ENCODE results near the gene ZNF524. TPM values are rescaled to one million over a fixed set of nuclear protein-coding genes. Genes with fewer than 3 reads are reported as not detected.

ZNF524 gene
- total RNA-seq, 1 donor from 2014 or later: 6.7 TPM

DNA sequence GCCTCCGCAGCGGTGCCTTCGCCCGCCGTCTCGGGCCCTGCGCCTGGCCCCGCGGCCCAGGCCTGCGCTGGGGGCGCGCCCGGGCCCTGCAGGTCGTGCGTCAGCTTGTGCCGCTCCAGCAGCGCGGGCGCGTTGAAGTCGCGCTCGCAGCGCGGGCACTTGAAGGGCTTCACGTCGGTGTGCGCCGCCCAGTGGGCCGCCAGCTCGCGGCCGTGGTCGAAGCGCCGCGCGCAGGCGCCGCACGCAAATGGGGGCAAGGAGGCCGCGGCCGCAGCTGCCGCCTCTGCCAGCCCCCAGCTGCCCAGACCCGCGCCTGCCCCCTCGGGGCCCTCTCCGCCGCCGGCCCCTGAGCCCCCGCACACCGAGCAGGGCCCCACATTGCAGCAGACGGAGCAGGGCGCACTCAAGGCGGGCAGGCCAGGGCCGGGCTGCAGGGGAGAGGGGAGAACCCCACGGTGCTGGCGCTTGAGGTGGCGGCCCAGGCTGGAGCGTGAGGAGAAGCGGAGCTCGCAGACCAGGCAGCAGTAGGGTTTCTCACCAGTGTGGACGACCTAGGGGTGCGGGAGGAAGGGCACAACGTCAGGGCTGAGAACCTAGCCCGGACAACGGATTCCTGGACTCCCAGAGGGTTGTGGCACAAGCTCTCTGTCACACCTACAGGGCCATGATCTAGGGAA lies 6.9 kb upstream of the ZNF524 start:
- no peak for DNase-seq

GRCh38 chr19:55594996-55595545 lies 5.0 kb upstream of the ZNF524 start:
- Mint-ChIP-seq H3K9me3 (ENCODE audit: unreplicated experiment) (peaks cover 19% of the 10 kb centered on the region), H3K4me1 (ENCODE audit: low read depth, unreplicated experiment) (peaks cover 5% of the 10 kb centered on the region), H3K36me3 (ENCODE audit: unreplicated experiment) (peaks cover 27% of the 10 kb centered on the region), H3K4me3 (ENCODE audit: unreplicated experiment) (no peak overlapping the region), H3K27me3 (ENCODE audit: unreplicated experiment) (peaks cover 18% of the 10 kb centered on the region), H3K27ac (ENCODE audit: unreplicated experiment) (no peak overlapping the region)
- DNase-seq: no peak
- TF ChIP-seq, protein P1, sequence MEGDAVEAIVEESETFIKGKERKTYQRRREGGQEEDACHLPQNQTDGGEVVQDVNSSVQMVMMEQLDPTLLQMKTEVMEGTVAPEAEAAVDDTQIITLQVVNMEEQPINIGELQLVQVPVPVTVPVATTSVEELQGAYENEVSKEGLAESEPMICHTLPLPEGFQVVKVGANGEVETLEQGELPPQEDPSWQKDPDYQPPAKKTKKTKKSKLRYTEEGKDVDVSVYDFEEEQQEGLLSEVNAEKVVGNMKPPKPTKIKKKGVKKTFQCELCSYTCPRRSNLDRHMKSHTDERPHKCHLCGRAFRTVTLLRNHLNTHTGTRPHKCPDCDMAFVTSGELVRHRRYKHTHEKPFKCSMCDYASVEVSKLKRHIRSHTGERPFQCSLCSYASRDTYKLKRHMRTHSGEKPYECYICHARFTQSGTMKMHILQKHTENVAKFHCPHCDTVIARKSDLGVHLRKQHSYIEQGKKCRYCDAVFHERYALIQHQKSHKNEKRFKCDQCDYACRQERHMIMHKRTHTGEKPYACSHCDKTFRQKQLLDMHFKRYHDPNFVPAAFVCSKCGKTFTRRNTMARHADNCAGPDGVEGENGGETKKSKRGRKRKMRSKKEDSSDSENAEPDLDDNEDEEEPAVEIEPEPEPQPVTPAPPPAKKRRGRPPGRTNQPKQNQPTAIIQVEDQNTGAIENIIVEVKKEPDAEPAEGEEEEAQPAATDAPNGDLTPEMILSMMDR (IDR thresholded peaks at IDR 0.05; ENCODE audit: partially characterized antibody, unreplicated experiment): no peak

More for the DNA sequence above, 6.9 kb upstream of the ZNF524 start:
- Mint-ChIP-seq H3K4me1 (ENCODE audit: low read depth, unreplicated experiment) (no peaks in the 10 kb centered on the region), H3K27me3 (ENCODE audit: unreplicated experiment) (peaks cover 14% of the 10 kb centered on the region), H3K4me3 (ENCODE audit: unreplicated experiment) (no peak overlapping the region), H3K36me3 (ENCODE audit: unreplicated experiment) (peaks cover 22% of the 10 kb centered on the region), H3K9me3 (ENCODE audit: unreplicated experiment) (peaks cover 12% of the 10 kb centered on the region), H3K27ac (ENCODE audit: unreplicated experiment) (no peak overlapping the region)
- TF ChIP-seq, protein P1 (IDR thresholded peaks at IDR 0.05; ENCODE audit: partially characterized antibody, unreplicated experiment): no peak

DNA sequence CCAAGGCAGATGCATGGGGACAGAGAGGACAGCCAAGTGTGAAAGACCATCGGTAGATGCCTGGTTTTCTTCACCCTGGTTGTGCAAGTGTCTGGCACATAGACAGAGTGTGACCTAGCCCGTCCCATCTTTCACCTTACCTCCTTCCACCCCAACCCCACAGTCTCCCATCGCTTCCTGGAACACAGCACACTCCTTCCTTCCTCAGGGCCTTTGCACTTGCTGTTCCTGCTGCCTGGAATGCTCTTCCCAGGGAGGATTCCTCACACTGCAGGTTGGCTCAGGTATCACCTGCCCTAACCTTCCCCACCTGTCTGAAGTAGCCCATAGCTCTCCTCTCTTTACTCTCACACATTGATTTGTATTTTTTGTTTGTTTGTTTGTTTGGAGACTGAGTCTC lies 3.8 kb upstream of the ZNF524 start:
- peaks cover 27% of the 10 kb centered on the region for H3K36me3 Mint-ChIP-seq (ENCODE audit: unreplicated experiment)
- TF ChIP-seq, protein P1 (IDR thresholded peaks at IDR 0.05; ENCODE audit: partially characterized antibody, unreplicated experiment): no peak
- peaks cover 24% of the 10 kb centered on the region for H3K9me3 Mint-ChIP-seq (ENCODE audit: unreplicated experiment)
- H3K4me3 Mint-ChIP-seq (ENCODE audit: unreplicated experiment): no peak overlapping the region
- peaks cover 15% of the 10 kb centered on the region for H3K27me3 Mint-ChIP-seq (ENCODE audit: unreplicated experiment)
- H3K27ac Mint-ChIP-seq (ENCODE audit: unreplicated experiment): peak overlapping the region; percentile 28
- DNase-seq: no peak
- peaks cover 8% of the 10 kb centered on the region for H3K4me1 Mint-ChIP-seq (ENCODE audit: low read depth, unreplicated experiment)

GRCh38 chr19:55597501-55597921 lies 2.6 kb upstream of the ZNF524 start:
- H3K27me3 Mint-ChIP-seq (ENCODE audit: unreplicated experiment): peaks cover 9% of the 10 kb centered on the region
- peaks cover 8% of the 10 kb centered on the region for H3K4me1 Mint-ChIP-seq (ENCODE audit: low read depth, unreplicated experiment)
- no peak overlapping the region for H3K27ac Mint-ChIP-seq (ENCODE audit: unreplicated experiment)
- DNase-seq: no peak
- H3K4me3 Mint-ChIP-seq (ENCODE audit: unreplicated experiment): no peak overlapping the region
- H3K9me3 Mint-ChIP-seq (ENCODE audit: unreplicated experiment): peaks cover 24% of the 10 kb centered on the region
- H3K36me3 Mint-ChIP-seq (ENCODE audit: unreplicated experiment): peaks cover 27% of the 10 kb centered on the region
- TF ChIP-seq, protein P1 (IDR thresholded peaks at IDR 0.05; ENCODE audit: partially characterized antibody, unreplicated experiment): no peak

DNA sequence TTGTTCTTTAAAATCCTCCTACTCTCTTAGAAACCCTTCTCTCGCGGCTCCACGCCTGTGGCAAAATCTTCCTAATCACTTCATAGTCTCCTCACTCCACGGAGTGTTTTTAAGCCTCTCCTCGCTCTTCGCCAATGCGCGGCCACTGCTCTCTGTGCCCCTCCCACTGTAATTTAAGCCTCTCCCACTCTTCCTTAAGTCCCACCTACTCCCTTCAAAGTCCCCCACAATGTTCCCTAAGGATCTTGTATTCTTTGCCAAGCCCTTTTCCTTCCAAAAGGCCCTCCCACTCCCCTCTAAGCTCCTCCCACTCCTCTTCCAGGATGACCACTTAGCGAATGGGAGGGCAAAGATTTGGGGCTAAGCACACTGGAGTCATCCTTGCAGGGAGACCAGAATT lies 2.1 kb upstream of the ZNF524 start:
- Mint-ChIP-seq H3K4me3 (ENCODE audit: unreplicated experiment) (peak overlapping the region; percentile 55), H3K27me3 (ENCODE audit: unreplicated experiment) (peaks cover 9% of the 10 kb centered on the region), H3K36me3 (ENCODE audit: unreplicated experiment) (peaks cover 27% of the 10 kb centered on the region), H3K9me3 (ENCODE audit: unreplicated experiment) (peaks cover 24% of the 10 kb centered on the region), H3K27ac (ENCODE audit: unreplicated experiment) (peak overlapping the region; percentile 48), H3K4me1 (ENCODE audit: low read depth, unreplicated experiment) (peaks cover 8% of the 10 kb centered on the region)
- TF ChIP-seq, protein P1 (IDR thresholded peaks at IDR 0.05; ENCODE audit: partially characterized antibody, unreplicated experiment): no peak
- no peak for DNase-seq

All from glutamatergic neuron (in vitro differentiated cells).